DND-41 (cell line): Measurements from ENCODE around the gene CAMK2A.

Source experiments
- ATAC-seq: fragments of 200-7000 bp; cut with Tn5 transposase; 3 replicates; pipeline ENCODE4 v1.9.1; 2021; ENCODE audit warnings: low read depth; ENCODE audit not compliant: insufficient read depth
- DNase-seq: peaks from one replicate; pipeline ENCODE4 v3.0.0-alpha.2; 2020
- H2AFZ ChIP-seq: 2 replicates; pipeline ENCODE4 v1.6.0; 2012; ENCODE audit warnings: low read depth, low read length
- H3K27ac ChIP-seq: 2 replicates; pipeline ENCODE4 v1.5.1; 2012; ENCODE audit warnings: low read length, inconsistent platforms
- H3K27me3 ChIP-seq: fragments of 200-600 bp; sonication (generic); 2 replicates; pipeline ENCODE4 v1.6.0; 2012; ENCODE audit warnings: low read length, mild to moderate bottlenecking, inconsistent platforms; ENCODE audit not compliant: insufficient read depth, poor library complexity
- H3K36me3 ChIP-seq: 2 replicates; pipeline ENCODE4 v1.5.1; 2012; ENCODE audit warnings: low read length, inconsistent platforms; ENCODE audit not compliant: insufficient read depth
- H3K4me1 ChIP-seq: 2 replicates; pipeline ENCODE4 v1.5.1; 2012; ENCODE audit warnings: mild to moderate bottlenecking, low read length; ENCODE audit not compliant: insufficient read depth
- H3K4me2 ChIP-seq: 2 replicates; pipeline ENCODE4 v1.6.0; 2012; ENCODE audit warnings: mild to moderate bottlenecking, moderate library complexity, low read length, inconsistent platforms; ENCODE audit not compliant: insufficient read depth
- H3K4me3 ChIP-seq, 2 experiments: fragments of 200-600 bp in 1 of 2; shearing (Covaris generic) in 1 of 2; 2 replicates each; pipeline ENCODE4 v1.5.1; 2012 to 2016; ENCODE audit warnings: inconsistent platforms in 2 of 2, low read length in 2 of 2, mild to moderate bottlenecking in 2 of 2, low read depth in 1 of 2, moderate library complexity in 1 of 2
- H3K79me2 ChIP-seq: 2 replicates; pipeline ENCODE4 v1.6.0; 2012; ENCODE audit warnings: low read length, inconsistent platforms; ENCODE audit not compliant: insufficient read depth
- H3K9ac ChIP-seq: 2 replicates; pipeline ENCODE4 v1.6.0; 2012; ENCODE audit warnings: low read depth, mild to moderate bottlenecking, inconsistent platforms, low read length, moderate library complexity
- H3K9me3 ChIP-seq: 2 replicates; pipeline ENCODE4 v1.5.1; 2012; ENCODE audit warnings: low read length, moderate library complexity, mild to moderate bottlenecking, inconsistent platforms; ENCODE audit not compliant: insufficient read depth, severe bottlenecking
- H4K20me1 ChIP-seq: 2 replicates; pipeline ENCODE4 v1.6.0; 2012; ENCODE audit warnings: low read length; ENCODE audit not compliant: insufficient read depth
- EZH2 ChIP-seq: IDR thresholded peaks from 3 replicates; pipeline ENCODE4 v1.6.1; 2012; ENCODE audit warnings: borderline replicate concordance, low read depth, mild to moderate bottlenecking, moderate library complexity, low read length, inconsistent platforms; ENCODE audit not compliant: severe bottlenecking
- TF ChIP-seq, protein P1 (sequence below): IDR thresholded peaks from 2 replicates; pipeline ENCODE4 v1.5.1; 2012; ENCODE audit warnings: borderline replicate concordance, low read length, moderate library complexity, mild to moderate bottlenecking; ENCODE audit not compliant: poor library complexity, severe bottlenecking; ENCODE audit errors: extremely low read depth

CAMK2A gene

DNA sequence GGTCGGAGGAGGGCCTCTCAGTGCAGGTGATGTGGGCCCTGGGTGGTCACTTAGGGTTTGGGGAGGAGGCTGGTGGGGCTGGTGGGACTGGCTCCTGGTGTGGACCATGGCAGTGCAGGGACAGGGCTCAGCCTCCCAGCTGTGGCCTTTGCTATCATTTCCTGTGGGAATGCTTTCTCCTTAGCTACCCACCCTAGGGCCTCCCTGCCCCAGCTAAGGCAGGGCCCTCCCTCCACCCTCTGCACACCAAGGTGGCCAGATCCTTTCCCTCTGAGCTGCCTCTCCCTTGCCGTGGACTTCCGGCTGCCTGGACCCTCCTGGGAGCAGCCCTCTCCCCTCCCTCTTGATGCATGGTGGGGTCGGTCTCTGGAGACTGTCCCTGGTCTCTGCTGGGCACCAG, 35.9 kb upstream of the CAMK2A start:
- H3K36me3 ChIP-seq = no peaks in the 10 kb centered on the region
- no peak overlapping the region for H3K4me2 ChIP-seq
- no peak overlapping the region for H3K9ac ChIP-seq
- TF ChIP-seq, protein P1, sequence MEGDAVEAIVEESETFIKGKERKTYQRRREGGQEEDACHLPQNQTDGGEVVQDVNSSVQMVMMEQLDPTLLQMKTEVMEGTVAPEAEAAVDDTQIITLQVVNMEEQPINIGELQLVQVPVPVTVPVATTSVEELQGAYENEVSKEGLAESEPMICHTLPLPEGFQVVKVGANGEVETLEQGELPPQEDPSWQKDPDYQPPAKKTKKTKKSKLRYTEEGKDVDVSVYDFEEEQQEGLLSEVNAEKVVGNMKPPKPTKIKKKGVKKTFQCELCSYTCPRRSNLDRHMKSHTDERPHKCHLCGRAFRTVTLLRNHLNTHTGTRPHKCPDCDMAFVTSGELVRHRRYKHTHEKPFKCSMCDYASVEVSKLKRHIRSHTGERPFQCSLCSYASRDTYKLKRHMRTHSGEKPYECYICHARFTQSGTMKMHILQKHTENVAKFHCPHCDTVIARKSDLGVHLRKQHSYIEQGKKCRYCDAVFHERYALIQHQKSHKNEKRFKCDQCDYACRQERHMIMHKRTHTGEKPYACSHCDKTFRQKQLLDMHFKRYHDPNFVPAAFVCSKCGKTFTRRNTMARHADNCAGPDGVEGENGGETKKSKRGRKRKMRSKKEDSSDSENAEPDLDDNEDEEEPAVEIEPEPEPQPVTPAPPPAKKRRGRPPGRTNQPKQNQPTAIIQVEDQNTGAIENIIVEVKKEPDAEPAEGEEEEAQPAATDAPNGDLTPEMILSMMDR = no peak
- no peak for TF ChIP-seq EZH2
- H3K9me3 ChIP-seq = no peaks in the 10 kb centered on the region
- no peaks in the 10 kb centered on the region for H3K4me1 ChIP-seq
- no peak overlapping the region for H3K4me3 ChIP-seq
- no peaks in the 10 kb centered on the region for H4K20me1 ChIP-seq
- DNase-seq = no peak
- no peaks in the 10 kb centered on the region for H3K79me2 ChIP-seq
- peaks cover 13% of the 10 kb centered on the region for H3K27me3 ChIP-seq
- H3K27ac ChIP-seq = no peak overlapping the region
- H2AFZ ChIP-seq = no peak overlapping the region
- ATAC-seq = no peak

DNA sequence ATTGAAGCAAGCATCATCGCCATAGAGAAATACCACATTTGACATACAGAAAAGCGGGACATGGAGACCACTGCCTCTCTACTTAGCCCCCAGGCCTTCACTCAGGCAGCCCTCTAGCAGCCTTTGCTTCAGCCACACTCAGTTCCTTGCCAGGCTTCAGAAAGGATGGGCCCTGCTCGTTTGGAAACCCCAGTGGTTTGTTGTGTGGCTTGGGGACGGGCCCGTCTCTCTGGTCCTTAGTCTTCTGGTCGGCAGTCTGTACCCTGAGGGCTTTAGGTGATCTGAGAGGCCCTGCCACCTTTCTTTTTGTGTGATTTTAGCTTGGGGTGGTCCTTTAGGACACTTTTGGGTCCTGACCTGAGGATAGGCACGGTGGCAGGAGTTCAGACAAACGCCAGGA, 34.2 kb upstream of the CAMK2A start:
- H3K79me2 ChIP-seq = no peaks in the 10 kb centered on the region
- H3K4me2 ChIP-seq = no peak overlapping the region
- no peak for DNase-seq
- ATAC-seq = no peak
- H3K27ac ChIP-seq = no peak overlapping the region
- H4K20me1 ChIP-seq = no peaks in the 10 kb centered on the region
- H2AFZ ChIP-seq = no peak overlapping the region
- H3K4me1 ChIP-seq = no peaks in the 10 kb centered on the region
- H3K9me3 ChIP-seq = no peaks in the 10 kb centered on the region
- no peak overlapping the region for H3K4me3 ChIP-seq
- H3K27me3 ChIP-seq = peaks cover under 1% of the 10 kb centered on the region
- no peaks in the 10 kb centered on the region for H3K36me3 ChIP-seq
- no peak overlapping the region for H3K9ac ChIP-seq
- TF ChIP-seq, protein P1 = no peak
- no peak for TF ChIP-seq EZH2

DNA sequence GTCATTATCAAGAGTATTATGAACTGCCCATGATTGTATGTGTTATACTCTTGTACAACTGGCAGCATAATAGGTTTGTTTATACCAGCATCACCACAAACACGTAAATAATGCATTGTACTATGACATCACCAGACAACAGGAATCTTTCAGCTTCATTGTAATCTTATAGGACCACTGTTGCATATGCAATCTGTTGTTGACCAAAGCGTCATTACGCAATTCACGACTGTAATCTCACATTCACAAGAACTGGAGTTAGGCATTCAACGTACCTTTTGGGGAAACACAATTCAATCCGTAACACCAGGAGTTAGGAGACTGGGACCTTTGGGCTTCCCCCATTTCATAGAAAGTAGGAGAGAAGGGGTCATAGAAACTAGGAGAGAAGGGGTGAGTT, 33.5 kb upstream of the CAMK2A start:
- H3K27me3 ChIP-seq = no peaks in the 10 kb centered on the region
- H3K9me3 ChIP-seq = no peaks in the 10 kb centered on the region
- DNase-seq (no peak), ATAC-seq (no peak)
- H2AFZ ChIP-seq = no peak overlapping the region
- H4K20me1 ChIP-seq = no peaks in the 10 kb centered on the region
- no peaks in the 10 kb centered on the region for H3K4me1 ChIP-seq
- H3K4me3 ChIP-seq = no peak overlapping the region
- no peaks in the 10 kb centered on the region for H3K36me3 ChIP-seq
- no peaks in the 10 kb centered on the region for H3K79me2 ChIP-seq
- TF ChIP-seq, protein P1 = no peak
- no peak for TF ChIP-seq EZH2
- H3K4me2 ChIP-seq = no peak overlapping the region
- H3K27ac ChIP-seq = no peak overlapping the region
- no peak overlapping the region for H3K9ac ChIP-seq

DNA sequence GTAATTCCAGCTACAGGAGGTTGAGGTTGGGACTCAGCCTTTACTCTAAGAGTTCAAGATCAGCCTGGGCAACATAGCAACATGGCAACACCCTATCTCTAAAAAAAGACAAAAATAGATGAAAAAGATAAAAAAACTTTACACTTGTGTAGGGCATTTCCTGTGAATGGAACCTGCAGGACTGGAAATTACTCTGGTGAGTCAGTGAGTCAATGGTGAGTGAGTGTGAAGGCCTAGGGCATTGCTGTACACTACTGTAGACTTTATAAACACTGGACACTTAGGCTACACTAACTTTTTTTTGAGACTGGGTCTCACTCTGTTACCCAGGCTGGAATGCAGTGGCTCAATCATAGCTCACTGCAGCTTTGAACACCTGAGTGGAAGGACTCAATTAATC, 32.6 kb upstream of the CAMK2A start:
- Histone ChIP-seq H3K36me3 (no peaks in the 10 kb centered on the region), H3K4me1 (no peaks in the 10 kb centered on the region), H2AFZ (no peak overlapping the region), H3K79me2 (no peaks in the 10 kb centered on the region), H3K9ac (no peak overlapping the region), H3K4me2 (no peak overlapping the region), H3K27ac (no peak overlapping the region), H3K9me3 (no peaks in the 10 kb centered on the region), H3K4me3 (no peak overlapping the region), H4K20me1 (no peaks in the 10 kb centered on the region), H3K27me3 (no peaks in the 10 kb centered on the region)
- DNase-seq (no peak), ATAC-seq (no peak)
- TF ChIP-seq EZH2 = no peak
